KOPT-K1 (cell line): Measurements from ENCODE around the gene EXOC4.

Experiments
- H3K27ac ChIP-seq: fragments of 200-600 bp; sonication (generic); 2 replicates; pipeline ENCODE4 v1.5.1; 2016; ENCODE audit warnings: antibody characterized with exemption, mild to moderate bottlenecking, low read depth, low read length; ENCODE audit not compliant: poor library complexity, severe bottlenecking
- H3K36me3 ChIP-seq: fragments of 200-600 bp; sonication (generic); 2 replicates; pipeline ENCODE4 v1.5.1; 2017; ENCODE audit warnings: antibody characterized with exemption, mild to moderate bottlenecking, low read length, moderate library complexity; ENCODE audit not compliant: insufficient read depth
- H3K9me3 ChIP-seq: fragments of 200-600 bp; sonication (generic); 2 replicates; pipeline ENCODE4 v1.5.1; 2017; ENCODE audit warnings: antibody characterized with exemption, low read length, mild to moderate bottlenecking; ENCODE audit not compliant: insufficient read depth, poor library complexity, severe bottlenecking

Gene EXOC4

GRCh38 chr7:133853706-133854276, 600.9 kb downstream of the EXOC4 start:
- no peak overlapping the region for H3K27ac ChIP-seq
- H3K9me3 ChIP-seq = peaks cover 11% of the 10 kb centered on the region
- no peaks in the 10 kb centered on the region for H3K36me3 ChIP-seq

- Histone ChIP-seq H3K36me3 (no peaks in the 10 kb centered on the region), H3K9me3 (peaks cover 11% of the 10 kb centered on the region), H3K27ac (no peak overlapping the region)
Observed at GRCh38 chr7:133854739-133855138, 601.9 kb downstream of the EXOC4 start.

GRCh38 chr7:133857376-133858119, 604.7 kb downstream of the EXOC4 start:
- peaks cover 11% of the 10 kb centered on the region for H3K9me3 ChIP-seq

GRCh38 chr7:133858311-133858710, 605.4 kb downstream of the EXOC4 start:
- H3K27ac ChIP-seq = no peak overlapping the region
- no peaks in the 10 kb centered on the region for H3K36me3 ChIP-seq
- H3K9me3 ChIP-seq = peaks cover 11% of the 10 kb centered on the region

More at GRCh38 chr7:133857376-133858119, 604.7 kb downstream of the EXOC4 start:
- Histone ChIP-seq H3K27ac (no peak overlapping the region), H3K36me3 (no peaks in the 10 kb centered on the region)

DNA sequence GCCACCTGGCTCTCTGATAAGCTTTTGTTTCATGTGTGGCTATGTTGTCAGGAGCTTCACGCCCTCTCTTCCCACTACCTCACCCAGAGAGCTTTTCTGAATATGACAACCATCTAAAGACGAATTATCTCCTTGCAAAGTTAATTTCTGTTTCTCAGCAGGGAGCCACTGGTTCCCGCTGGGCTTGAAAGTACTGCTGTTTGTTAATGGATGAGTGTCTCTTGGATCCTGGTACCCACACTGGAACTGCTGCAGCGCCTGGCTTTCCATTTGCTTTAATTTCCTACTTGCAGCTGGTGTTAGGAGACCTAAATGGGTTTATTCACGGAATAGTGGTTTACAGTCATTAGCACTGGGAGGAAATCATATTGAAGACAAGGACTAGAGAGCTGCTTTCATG, 606.4 kb downstream of the EXOC4 start:
- peaks cover 11% of the 10 kb centered on the region for H3K9me3 ChIP-seq
- no peak overlapping the region for H3K27ac ChIP-seq
- H3K36me3 ChIP-seq = no peaks in the 10 kb centered on the region

DNA sequence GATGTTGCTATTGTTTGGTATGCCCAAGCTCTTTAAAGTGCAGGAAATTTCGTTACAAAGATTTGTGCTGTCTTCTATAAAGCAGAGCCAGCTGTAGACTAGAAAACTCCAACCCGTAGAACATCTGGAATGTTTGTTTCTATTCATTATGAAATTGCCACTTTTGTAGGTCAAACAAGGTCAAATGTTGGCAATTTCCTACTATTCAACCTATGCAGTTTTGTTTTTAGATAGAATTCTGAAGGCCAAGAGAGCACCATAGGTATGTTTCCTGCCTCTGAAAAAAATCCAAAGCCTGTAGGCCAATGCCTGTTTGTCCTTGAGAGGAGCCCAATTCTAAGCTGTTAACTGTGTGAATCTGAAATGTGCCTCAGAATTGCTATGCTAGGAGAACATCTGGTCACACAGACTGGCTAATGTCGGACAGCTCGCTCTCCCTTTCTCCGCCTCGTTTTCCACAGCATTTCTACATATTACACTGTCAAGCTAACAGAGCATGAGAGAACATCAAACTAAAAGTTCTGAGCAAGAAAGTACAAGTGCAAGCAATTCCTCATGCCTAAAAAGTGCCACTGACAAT, 607.1 kb downstream of the EXOC4 start:
- Histone ChIP-seq H3K36me3 (no peaks in the 10 kb centered on the region), H3K27ac (no peak overlapping the region), H3K9me3 (peaks cover 11% of the 10 kb centered on the region)

DNA sequence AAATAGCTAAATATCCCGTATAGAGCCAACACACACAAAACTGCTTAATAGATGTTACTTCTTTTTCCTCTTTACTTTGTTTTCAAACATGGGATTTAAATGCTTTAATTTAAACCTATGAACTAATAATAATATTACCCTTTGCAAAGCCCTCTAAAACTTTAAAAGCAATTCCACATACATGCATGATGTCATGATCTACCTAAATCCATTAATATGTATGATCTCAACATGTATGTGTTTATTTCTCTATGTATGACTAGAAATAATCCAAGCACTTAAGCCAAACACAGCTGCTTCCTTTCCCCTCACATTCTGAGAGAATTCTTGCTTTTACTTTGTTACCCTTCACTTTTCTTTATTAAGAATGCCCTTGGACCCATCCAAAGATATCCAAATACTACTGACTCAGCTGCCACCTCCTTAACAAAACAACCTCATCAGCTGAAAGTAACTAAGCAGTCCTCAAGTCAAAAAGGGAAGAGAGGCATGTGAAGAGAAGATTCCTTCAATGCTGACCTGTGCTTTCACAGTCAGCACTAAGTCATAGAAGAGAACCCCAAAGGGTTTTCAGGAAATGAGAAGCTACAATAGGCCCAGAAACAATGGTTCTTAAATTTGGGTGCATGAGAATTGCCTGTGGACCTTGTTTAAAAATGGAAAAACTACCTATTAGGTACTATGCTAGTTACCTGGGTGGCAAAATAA, 607.9 kb downstream of the EXOC4 start:
- peaks cover 11% of the 10 kb centered on the region for H3K9me3 ChIP-seq
- H3K36me3 ChIP-seq = no peaks in the 10 kb centered on the region
- H3K27ac ChIP-seq = no peak overlapping the region

DNA sequence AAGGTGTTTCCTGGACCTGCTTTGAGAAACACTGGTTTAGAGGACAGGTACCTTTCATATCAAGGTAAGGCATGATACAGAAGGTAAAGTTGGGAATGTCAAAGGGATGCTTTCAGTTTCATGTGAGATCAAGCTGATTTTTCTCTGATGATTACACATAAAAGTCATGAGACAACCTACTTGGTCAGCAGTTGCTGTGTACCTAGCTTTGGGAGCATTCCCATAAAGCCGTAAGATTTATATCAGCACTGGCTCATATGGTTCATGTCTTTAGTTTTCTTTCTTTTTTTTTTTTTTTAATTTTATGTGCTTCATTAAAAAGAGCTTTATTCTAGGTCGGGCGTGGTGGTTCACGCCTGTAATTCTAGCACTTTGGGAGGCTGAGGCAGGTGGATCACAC, 609.0 kb downstream of the EXOC4 start:
- Histone ChIP-seq H3K36me3 (no peaks in the 10 kb centered on the region), H3K27ac (no peak overlapping the region), H3K9me3 (peaks cover 11% of the 10 kb centered on the region)

- Histone ChIP-seq H3K9me3 (no peaks in the 10 kb centered on the region), H3K27ac (no peak overlapping the region), H3K36me3 (no peaks in the 10 kb centered on the region)
Observed at GRCh38 chr7:133863362-133864061, 610.6 kb downstream of the EXOC4 start.

DNA sequence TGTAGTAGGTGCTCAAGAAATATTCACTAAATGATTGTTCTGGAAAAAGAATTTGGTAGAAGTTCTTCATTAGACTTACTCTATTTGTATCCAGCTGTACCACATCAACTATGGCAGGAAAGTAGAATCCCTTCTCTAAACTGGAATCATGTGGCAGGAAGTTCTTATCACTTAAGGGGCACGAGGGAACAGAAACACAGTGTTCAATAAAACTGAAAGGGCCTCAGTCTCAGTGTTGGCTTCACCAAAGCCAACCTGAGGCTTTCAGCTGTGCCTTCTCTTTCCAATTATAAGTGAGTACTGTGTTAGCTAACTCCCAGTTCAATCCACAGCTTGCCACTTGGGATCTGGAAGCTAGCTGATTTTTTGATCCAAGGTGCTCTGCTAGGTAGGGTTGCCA, 616.7 kb downstream of the EXOC4 start:
- Histone ChIP-seq H3K27ac (no peak overlapping the region), H3K9me3 (no peaks in the 10 kb centered on the region), H3K36me3 (no peaks in the 10 kb centered on the region)

DNA sequence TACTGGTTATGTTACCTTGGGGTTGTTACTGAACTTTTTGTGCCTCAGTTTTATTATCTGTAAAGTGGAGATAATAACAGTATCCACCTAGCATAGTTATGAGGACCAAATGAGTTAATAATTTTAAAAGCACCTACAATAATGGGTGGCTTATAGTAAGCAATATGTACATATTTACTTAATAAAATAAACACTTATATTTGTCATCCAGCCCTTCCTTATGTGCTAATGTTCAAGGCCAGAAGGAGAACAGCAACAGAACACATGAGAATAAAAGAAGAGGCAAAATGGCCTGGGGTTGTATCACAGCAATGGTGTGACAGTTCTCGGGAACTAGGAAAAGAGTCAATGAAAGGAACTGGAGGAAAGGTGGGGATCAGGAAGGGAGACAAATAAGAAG, 618.9 kb downstream of the EXOC4 start:
- no peak overlapping the region for H3K27ac ChIP-seq
- H3K36me3 ChIP-seq = no peaks in the 10 kb centered on the region
- no peaks in the 10 kb centered on the region for H3K9me3 ChIP-seq

GRCh38 chr7:133873187-133873586, 620.3 kb downstream of the EXOC4 start:
- no peaks in the 10 kb centered on the region for H3K9me3 ChIP-seq
- H3K27ac ChIP-seq = no peak overlapping the region
- no peaks in the 10 kb centered on the region for H3K36me3 ChIP-seq

- H3K9me3 ChIP-seq = no peaks in the 10 kb centered on the region
- H3K36me3 ChIP-seq = no peaks in the 10 kb centered on the region
- H3K27ac ChIP-seq = no peak overlapping the region
Observed at GRCh38 chr7:133873631-133874030, 620.8 kb downstream of the EXOC4 start.

DNA sequence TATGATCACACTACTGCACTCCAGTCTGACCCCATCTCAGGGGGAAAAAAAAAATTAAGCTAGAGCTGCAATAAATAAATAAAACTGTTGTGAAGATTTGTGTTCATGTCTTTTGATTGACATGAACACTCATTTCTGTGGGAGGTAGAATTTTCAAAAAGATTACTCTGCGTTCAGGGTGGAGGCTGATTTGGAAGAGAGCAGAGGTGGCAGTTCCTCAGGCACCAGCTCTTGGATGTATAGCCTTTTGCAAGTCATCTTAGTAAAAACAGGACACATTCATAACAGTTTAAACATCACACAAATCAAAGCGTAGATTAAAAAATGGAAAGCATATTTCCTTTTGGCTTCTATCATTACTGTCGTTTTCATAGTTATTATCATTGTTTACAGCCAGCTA, 630.7 kb downstream of the EXOC4 start:
- H3K36me3 ChIP-seq = no peaks in the 10 kb centered on the region
- no peaks in the 10 kb centered on the region for H3K9me3 ChIP-seq
- no peak overlapping the region for H3K27ac ChIP-seq

DNA sequence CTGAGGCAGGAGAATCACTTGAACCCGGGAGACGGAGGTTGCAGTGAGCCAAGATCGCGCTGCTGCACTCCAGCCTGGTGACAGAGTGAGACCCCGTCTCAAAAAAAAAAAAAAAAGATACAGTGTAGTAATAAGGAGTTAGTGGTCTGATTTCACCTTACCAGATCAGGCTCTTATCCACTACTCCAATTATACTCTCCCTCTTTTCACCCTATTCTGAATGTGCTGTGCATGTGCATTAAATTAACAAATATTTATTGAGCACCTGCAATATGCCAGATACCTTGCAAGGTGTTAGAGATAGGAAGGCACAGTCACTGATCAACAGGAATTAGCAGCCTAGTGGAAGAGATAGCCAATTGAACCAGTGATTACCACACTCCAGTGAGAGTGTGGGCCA, 632.3 kb downstream of the EXOC4 start:
- H3K9me3 ChIP-seq = no peaks in the 10 kb centered on the region
- no peaks in the 10 kb centered on the region for H3K36me3 ChIP-seq
- H3K27ac ChIP-seq = no peak overlapping the region
